HEK293 (cell line): ENCODE results near the gene EPS8.

Experiments
- CTCF ChIA-PET: fragments of 350-600 bp; formaldehyde crosslinking; extraction: SDS; loops from one replicate; lab custom pipeline; 2021; ENCODE audit warnings: antibody characterized with exemption; lab: Yijun Ruan, JAX
- POLR2A ChIA-PET: fragments of 300-600 bp; formaldehyde crosslinking; extraction: SDS; loops from one replicate; lab custom pipeline; 2020; ENCODE audit warnings: antibody characterized with exemption, inconsistent platforms; lab: Yijun Ruan, JAX
- H3K27ac ChIP-seq: fragments of 200-500 bp; sonication (Bioruptor generic); 2 replicates; pipeline ENCODE4 v1.5.1; 2014; ENCODE audit warnings: low read depth, low read length, control low read depth, inconsistent platforms; ENCODE audit errors: extremely low read depth
- H3K36me3 ChIP-seq, 2 experiments: fragments of 200-500 bp in 1 of 2; sonication (Bioruptor generic) in 1 of 2; 1 replicate in 1 of 2; 2 replicates in 1 of 2; pipeline ENCODE4 v1.5.1; 2014 to 2017; ENCODE audit warnings: inconsistent platforms in 2 of 2, low read length in 2 of 2; ENCODE audit not compliant: control insufficient read depth in 2 of 2, insufficient read depth in 1 of 2
- H3K4me1 ChIP-seq: fragments of 200-500 bp; sonication (Bioruptor generic); 2 replicates; pipeline ENCODE4 v1.5.1; 2014; ENCODE audit warnings: mild to moderate bottlenecking, low read length, inconsistent platforms; ENCODE audit not compliant: control insufficient read depth, insufficient read depth
- H3K4me3 ChIP-seq: 2 replicates; pipeline ENCODE4 v1.5.1; 2011; ENCODE audit warnings: low read depth, mild to moderate bottlenecking, control low read depth, low read length, moderate library complexity
- H3K9me3 ChIP-seq: fragments of 200-500 bp; sonication (Bioruptor generic); 2 replicates; pipeline ENCODE4 v1.5.1; 2014; ENCODE audit warnings: low read depth, low read length, inconsistent platforms; ENCODE audit not compliant: control insufficient read depth, insufficient read depth
- GFI1B ChIP-seq: fragments of 450-650 bp; formaldehyde crosslinking; IDR thresholded peaks from 2 replicates; pipeline ENCODE4 v1.5.1; 2016; ENCODE audit warnings: missing biosample characterization, missing genetic modification characterization
- IKZF3 ChIP-seq: fragments of 450-650 bp; IDR thresholded peaks from 2 replicates; pipeline ENCODE4 v1.5.0; 2018; ENCODE audit warnings: missing biosample characterization, mild to moderate bottlenecking, missing genetic modification characterization, moderate library complexity
- KLF1 ChIP-seq: fragments of 450-650 bp; formaldehyde crosslinking; IDR thresholded peaks from 2 replicates; pipeline ENCODE4 v1.5.1; 2016; ENCODE audit warnings: missing biosample characterization, missing genetic modification characterization
- KLF7 ChIP-seq: fragments of 450-650 bp; formaldehyde crosslinking; IDR thresholded peaks from 2 replicates; pipeline ENCODE4 v1.5.1; 2016; ENCODE audit warnings: missing biosample characterization, missing genetic modification characterization, borderline replicate concordance
- KLF8 ChIP-seq: fragments of 450-650 bp; formaldehyde crosslinking; IDR thresholded peaks from 2 replicates; pipeline ENCODE4 v1.5.1; 2016; ENCODE audit warnings: missing biosample characterization, missing genetic modification characterization
- KLF9 ChIP-seq: fragments of 450-650 bp; formaldehyde crosslinking; IDR thresholded peaks from 2 replicates; pipeline ENCODE4 v1.5.1; 2016; ENCODE audit warnings: missing biosample characterization, missing genetic modification characterization, low read depth
- MYNN ChIP-seq: fragments of 450-650 bp; formaldehyde crosslinking; IDR thresholded peaks from 2 replicates; pipeline ENCODE4 v1.5.1; 2016; ENCODE audit warnings: missing biosample characterization, missing genetic modification characterization, borderline replicate concordance
- PRDM1 ChIP-seq: fragments of 450-650 bp; formaldehyde crosslinking; IDR thresholded peaks from 2 replicates; pipeline ENCODE4; 2016; ENCODE audit warnings: missing biosample characterization, missing genetic modification characterization
- TCF7L2 ChIP-seq: IDR thresholded peaks from 2 replicates; pipeline ENCODE4 v1.6.1; 2011; ENCODE audit warnings: low read depth, mild to moderate bottlenecking, inconsistent platforms, low read length, moderate library complexity, borderline replicate concordance
- ZFHX2 ChIP-seq: fragments of 450-650 bp; formaldehyde crosslinking; conservative IDR thresholded peaks from 2 replicates; pipeline ENCODE4 v1.5.1; 2016; ENCODE audit warnings: missing biosample characterization, missing genetic modification characterization
- ZFP69B ChIP-seq: fragments of 450-650 bp; formaldehyde crosslinking; IDR thresholded peaks from 2 replicates; pipeline ENCODE4 v1.5.1; 2016; ENCODE audit warnings: missing biosample characterization, missing genetic modification characterization
- ZNF155 ChIP-seq: fragments of 450-650 bp; formaldehyde crosslinking; IDR thresholded peaks from 2 replicates; pipeline ENCODE4 v1.5.1; 2016; ENCODE audit warnings: missing biosample characterization, missing genetic modification characterization
- ZNF16 ChIP-seq: fragments of 450-650 bp; formaldehyde crosslinking; IDR thresholded peaks from 2 replicates; pipeline ENCODE4 v1.5.1; 2016; ENCODE audit warnings: low read depth, missing biosample characterization, missing genetic modification characterization
- ZNF335 ChIP-seq: fragments of 450-650 bp; formaldehyde crosslinking; conservative IDR thresholded peaks from 2 replicates; pipeline ENCODE4 v1.5.1; 2016; ENCODE audit warnings: missing biosample characterization, missing genetic modification characterization
- ZNF394 ChIP-seq: fragments of 450-650 bp; formaldehyde crosslinking; IDR thresholded peaks from 2 replicates; pipeline ENCODE4 v1.5.1; 2016; ENCODE audit warnings: missing biosample characterization, missing genetic modification characterization, mild to moderate bottlenecking, moderate library complexity, borderline replicate concordance
- ZNF416 ChIP-seq: fragments of 450-650 bp; formaldehyde crosslinking; IDR thresholded peaks from 2 replicates; pipeline ENCODE4 v1.5.1; 2016; ENCODE audit warnings: missing biosample characterization, missing genetic modification characterization
- ZNF433 ChIP-seq: fragments of 450-650 bp; formaldehyde crosslinking; IDR thresholded peaks from 2 replicates; pipeline ENCODE4 v1.5.1; 2016; ENCODE audit warnings: missing biosample characterization, missing genetic modification characterization, low read depth
- ZNF571 ChIP-seq: fragments of 450-650 bp; formaldehyde crosslinking; IDR thresholded peaks from 2 replicates; pipeline ENCODE4 v1.5.0; 2017; ENCODE audit warnings: missing biosample characterization, missing genetic modification characterization
- ZNF658 ChIP-seq: fragments of 450-650 bp; formaldehyde crosslinking; IDR thresholded peaks from 2 replicates; pipeline ENCODE4; 2016; ENCODE audit warnings: missing biosample characterization, missing genetic modification characterization
- ZNF670 ChIP-seq: fragments of 450-650 bp; formaldehyde crosslinking; IDR thresholded peaks from 2 replicates; pipeline ENCODE4 v1.5.1; 2016; ENCODE audit warnings: missing biosample characterization, missing genetic modification characterization, low read depth
- ZSCAN16 ChIP-seq: fragments of 450-650 bp; formaldehyde crosslinking; IDR thresholded peaks from 2 replicates; pipeline ENCODE4 v1.5.1; 2016; ENCODE audit warnings: missing biosample characterization, missing genetic modification characterization
- TF ChIP-seq, protein P1 (sequence below): fragments of 450-650 bp; formaldehyde crosslinking; IDR thresholded peaks from 2 replicates; pipeline ENCODE4 v1.5.1; 2016; ENCODE audit warnings: missing biosample characterization, missing genetic modification characterization
- TF ChIP-seq, protein P2 (sequence below): fragments of 450-650 bp; IDR thresholded peaks from 2 replicates; pipeline ENCODE4 v1.5.1; 2018; ENCODE audit warnings: missing biosample characterization, missing genetic modification characterization
- TF ChIP-seq, protein P3 (sequence below): fragments of 450-650 bp; formaldehyde crosslinking; IDR thresholded peaks from 2 replicates; pipeline ENCODE4 v1.5.1; 2016; ENCODE audit warnings: missing biosample characterization, missing genetic modification characterization
- TF ChIP-seq, protein P4 (sequence below): fragments of 450-650 bp; formaldehyde crosslinking; IDR thresholded peaks from 2 replicates; pipeline ENCODE4 v1.5.1; 2017; ENCODE audit warnings: missing biosample characterization, missing genetic modification characterization
- TF ChIP-seq, protein P5 (sequence below): fragments of 450-650 bp; formaldehyde crosslinking; IDR thresholded peaks from 2 replicates; pipeline ENCODE4 v1.5.1; 2016; ENCODE audit warnings: missing biosample characterization, missing genetic modification characterization

Gene EPS8

DNA sequence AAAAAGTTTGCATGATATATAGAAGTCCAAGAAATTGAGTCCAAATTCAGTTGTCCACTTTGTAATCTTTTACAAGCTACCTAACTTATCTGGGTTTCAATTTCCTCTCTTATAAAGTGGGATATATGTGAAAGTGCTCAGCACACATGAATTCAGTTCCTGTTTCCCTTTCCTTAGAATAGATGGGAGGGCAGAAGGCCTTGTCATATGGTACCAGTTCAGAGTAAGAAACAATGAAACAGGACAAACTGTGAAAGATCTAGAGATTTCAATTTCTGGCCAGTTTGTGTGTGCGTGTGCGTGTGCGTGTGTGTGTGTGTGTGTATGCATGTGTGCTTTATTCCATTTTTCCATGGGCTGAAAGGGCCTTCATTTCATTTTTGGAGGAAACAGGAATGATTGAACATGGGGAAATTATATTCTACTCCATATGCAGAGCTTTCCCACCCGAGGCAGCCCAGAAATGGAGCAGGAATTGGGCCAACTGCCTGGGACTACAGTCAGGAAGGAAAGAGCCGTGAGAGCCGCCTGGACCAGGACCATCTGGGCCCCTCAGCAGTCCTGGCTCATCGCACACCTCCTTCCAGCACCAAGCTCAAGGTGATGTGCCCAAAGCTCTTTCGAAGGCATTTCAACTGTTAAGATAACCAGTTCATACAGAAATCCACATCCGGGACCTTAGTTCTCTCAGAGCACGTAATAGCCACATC, 183.2 kb downstream of the EPS8 start:
- Histone ChIP-seq H3K27ac (no peak overlapping the region), H3K9me3 (no peaks in the 10 kb centered on the region), H3K4me3 (no peak overlapping the region), H3K4me1 (no peaks in the 10 kb centered on the region), H3K36me3 (no peaks in the 10 kb centered on the region)
- ChIA-PET POLR2A (no interaction called here), CTCF (interaction anchor here (1.0 kb wide), 2 partner anchors 251 to 336 kb away, joined by 3 read pairs; no protein-coding TSS in a partner anchor)
- TF ChIP-seq ZNF335 (tag by site-specific recombination), result no peak
- no peak for TF ChIP-seq TCF7L2
- TF ChIP-seq ZSCAN16, result no peak
- TF ChIP-seq ZNF571 (tag by site-specific recombination), result no peak
- no peak for TF ChIP-seq ZNF16 (tag by site-specific recombination)
- TF ChIP-seq ZNF155 (tag by site-specific recombination), result no peak
- TF ChIP-seq MYNN (tag by site-specific recombination), result no peak
- TF ChIP-seq, protein P1, sequence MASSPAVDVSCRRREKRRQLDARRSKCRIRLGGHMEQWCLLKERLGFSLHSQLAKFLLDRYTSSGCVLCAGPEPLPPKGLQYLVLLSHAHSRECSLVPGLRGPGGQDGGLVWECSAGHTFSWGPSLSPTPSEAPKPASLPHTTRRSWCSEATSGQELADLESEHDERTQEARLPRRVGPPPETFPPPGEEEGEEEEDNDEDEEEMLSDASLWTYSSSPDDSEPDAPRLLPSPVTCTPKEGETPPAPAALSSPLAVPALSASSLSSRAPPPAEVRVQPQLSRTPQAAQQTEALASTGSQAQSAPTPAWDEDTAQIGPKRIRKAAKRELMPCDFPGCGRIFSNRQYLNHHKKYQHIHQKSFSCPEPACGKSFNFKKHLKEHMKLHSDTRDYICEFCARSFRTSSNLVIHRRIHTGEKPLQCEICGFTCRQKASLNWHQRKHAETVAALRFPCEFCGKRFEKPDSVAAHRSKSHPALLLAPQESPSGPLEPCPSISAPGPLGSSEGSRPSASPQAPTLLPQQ (tag by site-specific recombination), result no peak
- TF ChIP-seq KLF8 (tag by site-specific recombination), result no peak
- TF ChIP-seq ZFHX2 (tag by site-specific recombination), result no peak
- no peak for TF ChIP-seq ZNF394 (tag by site-specific recombination)
- TF ChIP-seq ZFP69B, result no peak
- TF ChIP-seq ZNF670 (tag by site-specific recombination), result no peak
- no peak for TF ChIP-seq GFI1B (tag by site-specific recombination)
- no peak for TF ChIP-seq ZNF658 (tag by site-specific recombination)
- TF ChIP-seq ZNF416 (tag by site-specific recombination), result no peak

DNA sequence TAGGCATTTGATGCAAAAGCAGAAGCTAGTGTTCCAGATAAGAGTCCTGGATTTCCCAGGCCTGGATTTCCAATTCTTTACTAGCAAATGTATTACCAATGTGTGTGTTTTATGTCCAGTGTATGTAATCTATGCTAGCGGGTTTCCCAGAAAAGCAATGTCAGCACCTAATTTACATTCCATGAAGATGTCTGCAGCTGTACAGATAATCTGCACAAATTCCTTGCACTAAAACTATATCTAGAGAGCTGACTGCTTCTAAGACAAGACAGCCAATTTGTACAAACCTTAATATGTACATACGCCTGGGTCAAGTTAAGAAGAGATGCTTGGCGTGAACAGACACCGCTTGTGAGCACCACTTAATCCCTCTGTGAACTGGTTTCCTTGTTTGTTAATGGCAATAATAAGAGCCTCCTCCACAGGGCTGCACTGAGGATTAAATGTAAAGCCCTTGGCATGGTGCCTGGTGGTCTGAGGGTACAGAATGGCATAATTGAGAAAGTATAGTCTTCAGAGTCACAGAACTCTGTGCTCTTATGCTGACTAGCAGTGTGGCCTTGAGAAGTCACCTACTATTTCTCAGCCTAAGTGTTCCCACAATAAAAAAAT, 185.6 kb downstream of the EPS8 start:
- CTCF ChIA-PET, result interaction anchor here (0.6 kb wide), 1 partner anchor 191 kb away, joined by 3 read pairs; no protein-coding TSS in a partner anchor
- Histone ChIP-seq H3K9me3 (no peaks in the 10 kb centered on the region), H3K36me3 (no peaks in the 10 kb centered on the region), H3K4me1 (peaks cover 7% of the 10 kb centered on the region; the same call in 1 of the 2 replicates), H3K27ac (no peak overlapping the region), H3K4me3 (no peak overlapping the region)
- POLR2A ChIA-PET, result no interaction called here
- no peak for TF ChIP-seq ZNF433 (tag by site-specific recombination)
- TF ChIP-seq, protein P2, sequence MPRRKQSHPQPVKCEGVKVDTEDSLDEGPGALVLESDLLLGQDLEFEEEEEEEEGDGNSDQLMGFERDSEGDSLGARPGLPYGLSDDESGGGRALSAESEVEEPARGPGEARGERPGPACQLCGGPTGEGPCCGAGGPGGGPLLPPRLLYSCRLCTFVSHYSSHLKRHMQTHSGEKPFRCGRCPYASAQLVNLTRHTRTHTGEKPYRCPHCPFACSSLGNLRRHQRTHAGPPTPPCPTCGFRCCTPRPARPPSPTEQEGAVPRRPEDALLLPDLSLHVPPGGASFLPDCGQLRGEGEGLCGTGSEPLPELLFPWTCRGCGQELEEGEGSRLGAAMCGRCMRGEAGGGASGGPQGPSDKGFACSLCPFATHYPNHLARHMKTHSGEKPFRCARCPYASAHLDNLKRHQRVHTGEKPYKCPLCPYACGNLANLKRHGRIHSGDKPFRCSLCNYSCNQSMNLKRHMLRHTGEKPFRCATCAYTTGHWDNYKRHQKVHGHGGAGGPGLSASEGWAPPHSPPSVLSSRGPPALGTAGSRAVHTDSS, result no peak
- no peak for TF ChIP-seq KLF9 (tag by site-specific recombination)
- TF ChIP-seq, protein P3, sequence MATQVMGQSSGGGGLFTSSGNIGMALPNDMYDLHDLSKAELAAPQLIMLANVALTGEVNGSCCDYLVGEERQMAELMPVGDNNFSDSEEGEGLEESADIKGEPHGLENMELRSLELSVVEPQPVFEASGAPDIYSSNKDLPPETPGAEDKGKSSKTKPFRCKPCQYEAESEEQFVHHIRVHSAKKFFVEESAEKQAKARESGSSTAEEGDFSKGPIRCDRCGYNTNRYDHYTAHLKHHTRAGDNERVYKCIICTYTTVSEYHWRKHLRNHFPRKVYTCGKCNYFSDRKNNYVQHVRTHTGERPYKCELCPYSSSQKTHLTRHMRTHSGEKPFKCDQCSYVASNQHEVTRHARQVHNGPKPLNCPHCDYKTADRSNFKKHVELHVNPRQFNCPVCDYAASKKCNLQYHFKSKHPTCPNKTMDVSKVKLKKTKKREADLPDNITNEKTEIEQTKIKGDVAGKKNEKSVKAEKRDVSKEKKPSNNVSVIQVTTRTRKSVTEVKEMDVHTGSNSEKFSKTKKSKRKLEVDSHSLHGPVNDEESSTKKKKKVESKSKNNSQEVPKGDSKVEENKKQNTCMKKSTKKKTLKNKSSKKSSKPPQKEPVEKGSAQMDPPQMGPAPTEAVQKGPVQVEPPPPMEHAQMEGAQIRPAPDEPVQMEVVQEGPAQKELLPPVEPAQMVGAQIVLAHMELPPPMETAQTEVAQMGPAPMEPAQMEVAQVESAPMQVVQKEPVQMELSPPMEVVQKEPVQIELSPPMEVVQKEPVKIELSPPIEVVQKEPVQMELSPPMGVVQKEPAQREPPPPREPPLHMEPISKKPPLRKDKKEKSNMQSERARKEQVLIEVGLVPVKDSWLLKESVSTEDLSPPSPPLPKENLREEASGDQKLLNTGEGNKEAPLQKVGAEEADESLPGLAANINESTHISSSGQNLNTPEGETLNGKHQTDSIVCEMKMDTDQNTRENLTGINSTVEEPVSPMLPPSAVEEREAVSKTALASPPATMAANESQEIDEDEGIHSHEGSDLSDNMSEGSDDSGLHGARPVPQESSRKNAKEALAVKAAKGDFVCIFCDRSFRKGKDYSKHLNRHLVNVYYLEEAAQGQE (tag by site-specific recombination), result no peak
- TF ChIP-seq, protein P4, sequence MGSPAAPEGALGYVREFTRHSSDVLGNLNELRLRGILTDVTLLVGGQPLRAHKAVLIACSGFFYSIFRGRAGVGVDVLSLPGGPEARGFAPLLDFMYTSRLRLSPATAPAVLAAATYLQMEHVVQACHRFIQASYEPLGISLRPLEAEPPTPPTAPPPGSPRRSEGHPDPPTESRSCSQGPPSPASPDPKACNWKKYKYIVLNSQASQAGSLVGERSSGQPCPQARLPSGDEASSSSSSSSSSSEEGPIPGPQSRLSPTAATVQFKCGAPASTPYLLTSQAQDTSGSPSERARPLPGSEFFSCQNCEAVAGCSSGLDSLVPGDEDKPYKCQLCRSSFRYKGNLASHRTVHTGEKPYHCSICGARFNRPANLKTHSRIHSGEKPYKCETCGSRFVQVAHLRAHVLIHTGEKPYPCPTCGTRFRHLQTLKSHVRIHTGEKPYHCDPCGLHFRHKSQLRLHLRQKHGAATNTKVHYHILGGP (tag by site-specific recombination), result no peak
- TF ChIP-seq IKZF3 (tag by site-specific recombination), result no peak
- TF ChIP-seq PRDM1 (tag by site-specific recombination), result no peak
- no peak for TF ChIP-seq KLF7 (tag by site-specific recombination)
- TF ChIP-seq KLF1 (tag by site-specific recombination), result no peak
- TF ChIP-seq, protein P5, sequence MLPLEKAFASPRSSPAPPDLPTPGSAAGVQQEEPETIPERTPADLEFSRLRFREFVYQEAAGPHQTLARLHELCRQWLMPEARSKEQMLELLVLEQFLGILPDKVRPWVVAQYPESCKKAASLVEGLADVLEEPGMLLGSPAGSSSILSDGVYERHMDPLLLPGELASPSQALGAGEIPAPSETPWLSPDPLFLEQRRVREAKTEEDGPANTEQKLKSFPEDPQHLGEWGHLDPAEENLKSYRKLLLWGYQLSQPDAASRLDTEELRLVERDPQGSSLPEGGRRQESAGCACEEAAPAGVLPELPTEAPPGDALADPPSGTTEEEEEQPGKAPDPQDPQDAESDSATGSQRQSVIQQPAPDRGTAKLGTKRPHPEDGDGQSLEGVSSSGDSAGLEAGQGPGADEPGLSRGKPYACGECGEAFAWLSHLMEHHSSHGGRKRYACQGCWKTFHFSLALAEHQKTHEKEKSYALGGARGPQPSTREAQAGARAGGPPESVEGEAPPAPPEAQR (tag by site-specific recombination), result no peak
- TF ChIP-seq ZNF335 (tag by site-specific recombination), result no peak
